Measurements from ENCODE around the gene TENM3. TPM values are rescaled to one million over a fixed set of nuclear protein-coding genes. Genes with fewer than 3 reads are reported as not detected.

Gene TENM3
- total RNA-seq, 4 donors from 2014 or later = 5.9 to 61.5 (median 24.6) TPM

DNA sequence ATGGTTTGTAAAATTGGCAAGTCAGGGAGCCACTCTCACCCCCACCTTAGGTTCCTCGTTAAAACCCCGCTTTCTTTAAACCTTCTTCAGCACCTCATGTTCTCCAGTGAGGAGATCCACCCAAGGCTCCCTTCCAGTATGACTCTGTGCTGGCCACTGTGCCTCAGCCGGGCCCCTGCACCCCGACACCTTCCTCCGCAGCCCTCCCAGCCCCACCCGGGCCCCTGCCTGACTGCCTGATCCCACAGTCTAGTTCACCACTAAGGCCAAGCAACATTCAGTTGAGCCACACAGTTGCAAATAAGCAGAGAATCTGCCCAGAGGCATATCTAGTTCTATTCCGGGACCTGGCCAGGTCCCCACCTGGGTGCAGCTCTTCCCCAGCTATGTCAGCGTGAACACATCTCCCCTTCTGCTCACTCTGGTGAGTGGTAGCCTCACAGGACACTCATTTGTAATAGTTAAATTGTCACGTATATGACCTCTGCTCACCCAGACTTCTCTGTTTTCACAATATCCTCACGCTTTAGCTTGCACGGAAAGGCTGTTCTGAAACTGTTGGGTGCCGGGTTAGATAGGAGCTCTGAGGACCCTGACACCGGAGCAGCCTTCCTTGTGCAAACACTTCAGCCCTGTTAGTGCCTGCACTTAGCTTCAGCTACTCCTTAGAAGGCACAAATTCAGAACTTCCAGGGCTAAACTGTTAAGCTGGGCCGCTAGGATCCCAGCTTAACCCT is 527.2 kb downstream of the TENM3 start:
- no peak overlapping the region for H3K4me3 ChIP-seq
- no peaks in the 10 kb centered on the region for H3K4me1 ChIP-seq
- H3K27ac ChIP-seq = no peak overlapping the region
- no peak for TF ChIP-seq POLR2A (IDR thresholded peaks at IDR 0.05)
- TF ChIP-seq, protein P1, sequence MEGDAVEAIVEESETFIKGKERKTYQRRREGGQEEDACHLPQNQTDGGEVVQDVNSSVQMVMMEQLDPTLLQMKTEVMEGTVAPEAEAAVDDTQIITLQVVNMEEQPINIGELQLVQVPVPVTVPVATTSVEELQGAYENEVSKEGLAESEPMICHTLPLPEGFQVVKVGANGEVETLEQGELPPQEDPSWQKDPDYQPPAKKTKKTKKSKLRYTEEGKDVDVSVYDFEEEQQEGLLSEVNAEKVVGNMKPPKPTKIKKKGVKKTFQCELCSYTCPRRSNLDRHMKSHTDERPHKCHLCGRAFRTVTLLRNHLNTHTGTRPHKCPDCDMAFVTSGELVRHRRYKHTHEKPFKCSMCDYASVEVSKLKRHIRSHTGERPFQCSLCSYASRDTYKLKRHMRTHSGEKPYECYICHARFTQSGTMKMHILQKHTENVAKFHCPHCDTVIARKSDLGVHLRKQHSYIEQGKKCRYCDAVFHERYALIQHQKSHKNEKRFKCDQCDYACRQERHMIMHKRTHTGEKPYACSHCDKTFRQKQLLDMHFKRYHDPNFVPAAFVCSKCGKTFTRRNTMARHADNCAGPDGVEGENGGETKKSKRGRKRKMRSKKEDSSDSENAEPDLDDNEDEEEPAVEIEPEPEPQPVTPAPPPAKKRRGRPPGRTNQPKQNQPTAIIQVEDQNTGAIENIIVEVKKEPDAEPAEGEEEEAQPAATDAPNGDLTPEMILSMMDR (IDR thresholded peaks at IDR 0.05) = no peak
- intact Hi-C loops (cut with DNase I; ENCODE audit: low total_unique reads) = no loop called here
- no peaks in the 10 kb centered on the region for H3K9me3 ChIP-seq
- no peaks in the 10 kb centered on the region for H3K36me3 ChIP-seq
- DNase-seq = no peak
- no peaks in the 10 kb centered on the region for H3K27me3 ChIP-seq

DNA sequence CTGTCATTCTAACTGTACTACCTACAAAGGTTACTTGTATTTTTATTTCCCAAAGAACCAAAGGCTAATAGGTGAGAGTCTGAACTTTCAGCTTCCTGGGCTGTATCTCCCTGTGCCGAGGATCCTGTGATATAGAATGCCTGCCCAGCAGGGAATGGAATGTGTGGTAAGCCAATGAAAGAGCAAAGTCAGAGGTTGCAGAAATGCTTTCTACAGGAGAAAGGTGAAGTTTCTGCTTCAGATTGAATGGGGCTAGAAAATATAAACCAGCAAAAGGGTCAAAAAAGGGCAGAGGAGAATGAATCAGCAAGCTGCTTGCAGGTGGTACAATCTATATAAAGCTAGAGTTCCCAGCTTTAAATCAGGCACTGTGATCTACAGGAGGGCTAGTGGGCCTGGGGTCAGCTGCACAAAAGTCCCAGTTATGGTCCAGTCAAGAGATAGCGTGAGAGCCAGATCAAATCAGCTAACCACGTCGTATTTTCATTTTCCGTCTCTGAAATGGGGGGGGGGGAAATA is 527.9 kb downstream of the TENM3 start:
- Histone ChIP-seq H3K9me3 (no peaks in the 10 kb centered on the region), H3K36me3 (no peaks in the 10 kb centered on the region), H3K4me3 (no peak overlapping the region), H3K4me1 (no peaks in the 10 kb centered on the region), H3K27me3 (no peaks in the 10 kb centered on the region), H3K27ac (no peak overlapping the region)
- no peak for TF ChIP-seq POLR2A (IDR thresholded peaks at IDR 0.05)
- TF ChIP-seq, protein P1 (IDR thresholded peaks at IDR 0.05) = no peak
- intact Hi-C loops (cut with DNase I; ENCODE audit: low total_unique reads) = no loop called here
- no peak for DNase-seq

DNA sequence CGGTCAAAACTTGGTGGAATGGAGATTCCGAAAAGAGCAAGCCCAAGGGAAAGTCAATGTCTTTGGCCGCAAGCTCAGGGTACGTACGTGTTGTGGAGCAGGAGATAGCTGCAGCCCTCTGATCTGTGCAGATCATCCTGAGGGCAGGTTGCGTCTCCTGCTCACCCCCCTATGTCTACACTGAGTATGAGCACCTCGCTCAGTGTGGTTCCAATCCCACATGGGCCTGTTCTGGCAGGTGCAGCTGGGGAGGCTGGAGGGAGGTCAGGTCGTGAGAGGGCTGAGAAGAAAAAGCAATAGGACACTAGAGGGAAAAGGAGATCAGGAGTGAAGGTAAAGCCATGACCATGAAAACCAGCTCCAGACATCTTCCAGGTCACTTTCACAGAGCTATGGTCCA is 531.9 kb downstream of the TENM3 start:
- no peaks in the 10 kb centered on the region for H3K27me3 ChIP-seq
- H3K36me3 ChIP-seq = no peaks in the 10 kb centered on the region
- intact Hi-C loops (cut with DNase I; ENCODE audit: low total_unique reads) = no loop called here
- no peak overlapping the region for H3K4me3 ChIP-seq
- no peaks in the 10 kb centered on the region for H3K9me3 ChIP-seq
- no peak for DNase-seq
- H3K27ac ChIP-seq = no peak overlapping the region
- H3K4me1 ChIP-seq = no peaks in the 10 kb centered on the region
- TF ChIP-seq, protein P1 (IDR thresholded peaks at IDR 0.05) = no peak
- no peak for TF ChIP-seq POLR2A (IDR thresholded peaks at IDR 0.05)

DNA sequence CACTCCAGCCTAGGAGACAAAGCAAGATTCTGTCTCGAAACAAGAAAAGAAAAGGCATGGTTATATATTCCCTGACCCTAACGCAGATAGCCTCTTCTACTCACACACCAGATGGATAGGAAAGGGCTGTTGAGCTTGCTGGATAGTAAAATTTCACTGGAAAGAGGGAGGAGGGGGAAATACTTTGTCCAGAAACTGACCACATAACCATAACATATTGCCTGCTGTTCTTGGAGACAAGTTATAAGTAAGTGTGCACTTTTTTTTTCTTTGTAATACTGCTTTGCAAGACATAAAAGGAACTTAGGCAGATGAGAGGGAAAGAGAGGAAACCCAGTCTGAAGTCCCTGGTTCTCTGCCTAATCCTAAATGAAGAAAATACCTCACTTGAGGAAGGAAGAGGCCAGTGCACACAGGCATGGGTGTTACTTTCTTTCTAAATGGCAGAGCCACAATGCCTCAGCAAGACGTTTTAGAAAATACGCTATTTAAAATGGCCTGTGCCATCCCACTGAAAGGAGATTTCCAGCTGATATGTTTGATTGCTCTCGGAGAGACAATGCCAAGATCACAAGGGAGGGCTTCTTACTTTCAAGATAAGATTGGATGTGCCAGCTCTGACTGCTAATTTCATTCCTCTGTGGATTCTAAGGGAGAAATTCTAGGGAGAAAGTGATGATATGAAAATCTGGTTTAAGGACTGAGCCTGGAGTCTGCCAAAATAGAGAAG is 533.3 kb downstream of the TENM3 start:
- Histone ChIP-seq H3K36me3 (no peaks in the 10 kb centered on the region), H3K27me3 (no peaks in the 10 kb centered on the region), H3K27ac (no peak overlapping the region), H3K4me3 (no peak overlapping the region), H3K4me1 (no peaks in the 10 kb centered on the region), H3K9me3 (no peaks in the 10 kb centered on the region)
- no peak for DNase-seq
- intact Hi-C loops (cut with DNase I; ENCODE audit: low total_unique reads) = no loop called here
- TF ChIP-seq POLR2A (IDR thresholded peaks at IDR 0.05) = no peak
- TF ChIP-seq, protein P1 (IDR thresholded peaks at IDR 0.05) = no peak

All from uterus (tissue), 4 donors.